ENCODE data around the gene CDK14.

CDK14 gene

GRCh38 chr7:90584378-90584777 is 11.7 kb upstream of the CDK14 start:
- Mint-ChIP-seq H3K36me3 (ENCODE audit: low read depth) (no peaks in the 10 kb centered on the region), H3K4me3 (no peak overlapping the region), H3K9me3 (no peaks in the 10 kb centered on the region), H3K4me1 (ENCODE audit: low read depth) (peaks cover 22% of the 10 kb centered on the region), H3K27ac (no peak overlapping the region), H3K27me3 (peaks cover 2% of the 10 kb centered on the region)
- intact Hi-C loops (cut with micrococcal nuclease), result no loop called here

GRCh38 chr7:90586091-90586490 is 10.0 kb upstream of the CDK14 start:
- Mint-ChIP-seq H3K4me1 (ENCODE audit: low read depth) (peaks cover 16% of the 10 kb centered on the region), H3K9me3 (no peaks in the 10 kb centered on the region), H3K27me3 (peaks cover 2% of the 10 kb centered on the region), H3K4me3 (no peak overlapping the region), H3K27ac (no peak overlapping the region), H3K36me3 (ENCODE audit: low read depth) (no peaks in the 10 kb centered on the region)
- intact Hi-C loops (cut with micrococcal nuclease), result loop anchor here (5.0 kb wide), 1 partner anchor 36 kb away; no protein-coding TSS in a partner anchor

- intact Hi-C loops (cut with micrococcal nuclease), result loop anchor here (5.0 kb wide), 1 partner anchor 35 kb away; no protein-coding TSS in a partner anchor
- H3K9me3 Mint-ChIP-seq, result no peaks in the 10 kb centered on the region
- peaks cover 4% of the 10 kb centered on the region for H3K4me1 Mint-ChIP-seq (ENCODE audit: low read depth)
- no peak overlapping the region for H3K4me3 Mint-ChIP-seq
- H3K36me3 Mint-ChIP-seq (ENCODE audit: low read depth), result no peaks in the 10 kb centered on the region
- peaks cover 2% of the 10 kb centered on the region for H3K27me3 Mint-ChIP-seq
- no peak overlapping the region for H3K27ac Mint-ChIP-seq
Measured at GRCh38 chr7:90587766-90588165, 8.4 kb upstream of the CDK14 start.

- H3K36me3 Mint-ChIP-seq (ENCODE audit: low read depth), result peaks cover 7% of the 10 kb centered on the region
- H3K27ac Mint-ChIP-seq, result no peak overlapping the region
- peaks cover 14% of the 10 kb centered on the region for H3K27me3 Mint-ChIP-seq
- no peak overlapping the region for H3K4me3 Mint-ChIP-seq
- intact Hi-C loops (cut with micrococcal nuclease), result no loop called here
- no peaks in the 10 kb centered on the region for H3K9me3 Mint-ChIP-seq
- H3K4me1 Mint-ChIP-seq (ENCODE audit: low read depth), result peaks cover 13% of the 10 kb centered on the region
Measured at GRCh38 chr7:90592033-90592432, 4.1 kb upstream of the CDK14 start.

- Mint-ChIP-seq H3K4me3 (no peak overlapping the region), H3K4me1 (ENCODE audit: low read depth) (peaks cover 24% of the 10 kb centered on the region), H3K36me3 (ENCODE audit: low read depth) (peaks cover 7% of the 10 kb centered on the region), H3K27ac (no peak overlapping the region), H3K9me3 (no peaks in the 10 kb centered on the region), H3K27me3 (peaks cover 19% of the 10 kb centered on the region)
- intact Hi-C loops (cut with micrococcal nuclease), result no loop called here
Measured at GRCh38 chr7:90593205-90593604, 2.9 kb upstream of the CDK14 start.

GRCh38 chr7:90594751-90595317 is 1.3 kb upstream of the CDK14 start:
- intact Hi-C loops (cut with micrococcal nuclease), result loop anchor here (5.0 kb wide), 2 partner anchors 248 to 667 kb away; partner anchors contain the start of genes FZD1 and GTPBP10
- H3K27me3 Mint-ChIP-seq, result peaks cover 19% of the 10 kb centered on the region
- H3K36me3 Mint-ChIP-seq (ENCODE audit: low read depth), result peaks cover 7% of the 10 kb centered on the region
- H3K27ac Mint-ChIP-seq, result no peak overlapping the region
- H3K4me3 Mint-ChIP-seq, result no peak overlapping the region
- H3K9me3 Mint-ChIP-seq, result no peaks in the 10 kb centered on the region
- H3K4me1 Mint-ChIP-seq (ENCODE audit: low read depth), result peaks cover 28% of the 10 kb centered on the region

GRCh38 chr7:90595342-90595800 is 750 bp upstream of the CDK14 start:
- peaks cover 19% of the 10 kb centered on the region for H3K27me3 Mint-ChIP-seq
- intact Hi-C loops (cut with micrococcal nuclease), result loop anchor here (5.0 kb wide), 2 partner anchors 248 to 667 kb away; partner anchors contain the start of genes FZD1 and GTPBP10
- H3K4me1 Mint-ChIP-seq (ENCODE audit: low read depth), result peaks cover 32% of the 10 kb centered on the region
- peaks cover 7% of the 10 kb centered on the region for H3K36me3 Mint-ChIP-seq (ENCODE audit: low read depth)
- H3K4me3 Mint-ChIP-seq, result peak overlapping the region; percentile 93
- H3K9me3 Mint-ChIP-seq, result no peaks in the 10 kb centered on the region
- no peak overlapping the region for H3K27ac Mint-ChIP-seq

- H3K9me3 Mint-ChIP-seq, result no peaks in the 10 kb centered on the region
- peaks cover 7% of the 10 kb centered on the region for H3K36me3 Mint-ChIP-seq (ENCODE audit: low read depth)
- peaks cover 38% of the 10 kb centered on the region for H3K4me1 Mint-ChIP-seq (ENCODE audit: low read depth)
- H3K27ac Mint-ChIP-seq, result peak overlapping the region; percentile 94
- H3K4me3 Mint-ChIP-seq, result peak overlapping the region; percentile 93
- H3K27me3 Mint-ChIP-seq, result peaks cover 19% of the 10 kb centered on the region
- intact Hi-C loops (cut with micrococcal nuclease), result loop anchor here (5.0 kb wide), 2 partner anchors 250 to 665 kb away; partner anchors contain the start of genes FZD1 and GTPBP10
Measured at GRCh38 chr7:90596671-90597562, 796 bp downstream of the CDK14 start.

- Mint-ChIP-seq H3K27me3 (peaks cover 19% of the 10 kb centered on the region), H3K27ac (peak overlapping the region; percentile 94), H3K4me3 (no peak overlapping the region), H3K4me1 (ENCODE audit: low read depth) (peaks cover 38% of the 10 kb centered on the region), H3K36me3 (ENCODE audit: low read depth) (peaks cover 7% of the 10 kb centered on the region), H3K9me3 (no peaks in the 10 kb centered on the region)
- intact Hi-C loops (cut with micrococcal nuclease), result loop anchor here (5.0 kb wide), 2 partner anchors 250 to 665 kb away; partner anchors contain the start of genes FZD1 and GTPBP10
Measured at GRCh38 chr7:90597563-90598253, 1.6 kb downstream of the CDK14 start.

- Mint-ChIP-seq H3K4me3 (no peak overlapping the region), H3K27ac (no peak overlapping the region), H3K36me3 (ENCODE audit: low read depth) (peaks cover 7% of the 10 kb centered on the region), H3K4me1 (ENCODE audit: low read depth) (peaks cover 38% of the 10 kb centered on the region), H3K27me3 (peaks cover 19% of the 10 kb centered on the region), H3K9me3 (no peaks in the 10 kb centered on the region)
- intact Hi-C loops (cut with micrococcal nuclease), result loop anchor here (5.0 kb wide), 2 partner anchors 252 to 663 kb away; partner anchors contain the start of genes FZD1 and GTPBP10
Measured at GRCh38 chr7:90599038-90599437, 2.9 kb downstream of the CDK14 start.

GRCh38 chr7:90599892-90600555 is 3.9 kb downstream of the CDK14 start:
- Mint-ChIP-seq H3K4me3 (peak overlapping the region; percentile 4), H3K4me1 (ENCODE audit: low read depth) (peaks cover 35% of the 10 kb centered on the region), H3K27ac (peak overlapping the region; percentile 56), H3K27me3 (peaks cover 13% of the 10 kb centered on the region), H3K36me3 (ENCODE audit: low read depth) (peaks cover 7% of the 10 kb centered on the region), H3K9me3 (no peaks in the 10 kb centered on the region)
- intact Hi-C loops (cut with micrococcal nuclease), result loop anchor here (5.0 kb wide), 2 partner anchors 253 to 662 kb away; partner anchors contain the start of genes FZD1 and GTPBP10

GRCh38 chr7:90602303-90602702 is 6.2 kb downstream of the CDK14 start:
- peaks cover 2% of the 10 kb centered on the region for H3K27me3 Mint-ChIP-seq
- peaks cover 22% of the 10 kb centered on the region for H3K4me1 Mint-ChIP-seq (ENCODE audit: low read depth)
- H3K4me3 Mint-ChIP-seq, result no peak overlapping the region
- H3K36me3 Mint-ChIP-seq (ENCODE audit: low read depth), result no peaks in the 10 kb centered on the region
- no peaks in the 10 kb centered on the region for H3K9me3 Mint-ChIP-seq
- H3K27ac Mint-ChIP-seq, result no peak overlapping the region
- intact Hi-C loops (cut with micrococcal nuclease), result no loop called here

- H3K27me3 Mint-ChIP-seq, result no peaks in the 10 kb centered on the region
- no peak overlapping the region for H3K4me3 Mint-ChIP-seq
- H3K27ac Mint-ChIP-seq, result no peak overlapping the region
- no peaks in the 10 kb centered on the region for H3K36me3 Mint-ChIP-seq (ENCODE audit: low read depth)
- no peaks in the 10 kb centered on the region for H3K9me3 Mint-ChIP-seq
- intact Hi-C loops (cut with micrococcal nuclease), result no loop called here
- H3K4me1 Mint-ChIP-seq (ENCODE audit: low read depth), result peaks cover 14% of the 10 kb centered on the region
Measured at GRCh38 chr7:90603346-90603745, 7.2 kb downstream of the CDK14 start.

All from dendritic cell treated with granulocyte-macrophage colony-stimulating factor and Interleukin-4, amounts not matched to agents 40 ng/mL and 50 ng/mL, for 4 days (primary cell).